Measurements from ENCODE around the gene ARID5B.

The ARID5B gene

DNA sequence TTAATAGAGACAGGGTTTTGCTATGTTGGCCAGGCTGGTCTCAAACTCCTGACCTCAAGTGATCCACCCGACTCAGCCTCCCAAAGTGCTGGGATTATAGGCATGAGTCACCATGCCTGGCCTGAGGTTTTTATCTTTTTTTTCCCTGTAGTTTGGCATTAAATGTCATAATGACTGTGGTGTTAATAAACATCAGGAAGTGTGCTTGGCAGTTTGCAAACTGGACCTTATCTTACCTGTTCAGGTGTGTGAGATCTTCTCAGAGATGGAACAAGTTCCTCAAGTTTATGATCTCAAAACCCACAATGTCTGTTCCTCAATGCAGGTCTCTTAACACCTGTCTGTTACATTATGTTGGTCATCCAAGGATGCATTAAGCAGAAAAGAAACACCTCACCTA, 80.0 kb downstream of the ARID5B start:
- no peak overlapping the region for H3K4me3 ChIP-seq (ENCODE audit: low read depth, low read length)
- TF ChIP-seq, protein P1, sequence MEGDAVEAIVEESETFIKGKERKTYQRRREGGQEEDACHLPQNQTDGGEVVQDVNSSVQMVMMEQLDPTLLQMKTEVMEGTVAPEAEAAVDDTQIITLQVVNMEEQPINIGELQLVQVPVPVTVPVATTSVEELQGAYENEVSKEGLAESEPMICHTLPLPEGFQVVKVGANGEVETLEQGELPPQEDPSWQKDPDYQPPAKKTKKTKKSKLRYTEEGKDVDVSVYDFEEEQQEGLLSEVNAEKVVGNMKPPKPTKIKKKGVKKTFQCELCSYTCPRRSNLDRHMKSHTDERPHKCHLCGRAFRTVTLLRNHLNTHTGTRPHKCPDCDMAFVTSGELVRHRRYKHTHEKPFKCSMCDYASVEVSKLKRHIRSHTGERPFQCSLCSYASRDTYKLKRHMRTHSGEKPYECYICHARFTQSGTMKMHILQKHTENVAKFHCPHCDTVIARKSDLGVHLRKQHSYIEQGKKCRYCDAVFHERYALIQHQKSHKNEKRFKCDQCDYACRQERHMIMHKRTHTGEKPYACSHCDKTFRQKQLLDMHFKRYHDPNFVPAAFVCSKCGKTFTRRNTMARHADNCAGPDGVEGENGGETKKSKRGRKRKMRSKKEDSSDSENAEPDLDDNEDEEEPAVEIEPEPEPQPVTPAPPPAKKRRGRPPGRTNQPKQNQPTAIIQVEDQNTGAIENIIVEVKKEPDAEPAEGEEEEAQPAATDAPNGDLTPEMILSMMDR (IDR thresholded peaks at IDR 0.05; ENCODE audit: borderline replicate concordance, insufficient read depth, low read depth, low read length): no peak

DNA sequence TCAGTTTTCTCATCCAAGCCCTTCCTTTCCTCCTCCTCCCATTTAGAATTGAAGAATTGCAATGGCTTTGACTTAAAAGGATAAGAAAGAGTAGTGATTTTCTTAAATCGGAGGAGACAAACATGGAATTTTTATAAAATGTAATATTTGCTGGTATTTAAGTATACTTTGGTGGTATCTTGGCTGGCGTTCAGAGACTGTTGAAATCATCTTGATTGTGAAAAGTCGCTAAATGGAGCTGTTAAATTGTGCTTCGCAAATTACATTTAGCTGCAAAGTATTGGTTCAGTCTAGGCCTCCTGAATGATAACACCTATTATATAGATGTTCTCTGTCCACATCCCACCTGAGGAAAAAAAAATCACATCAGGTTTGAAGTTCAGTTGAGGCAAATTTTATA, 81.8 kb downstream of the ARID5B start:
- H3K4me3 ChIP-seq (ENCODE audit: low read depth, low read length): no peak overlapping the region
- TF ChIP-seq, protein P1 (IDR thresholded peaks at IDR 0.05; ENCODE audit: borderline replicate concordance, insufficient read depth, low read depth, low read length): no peak

DNA sequence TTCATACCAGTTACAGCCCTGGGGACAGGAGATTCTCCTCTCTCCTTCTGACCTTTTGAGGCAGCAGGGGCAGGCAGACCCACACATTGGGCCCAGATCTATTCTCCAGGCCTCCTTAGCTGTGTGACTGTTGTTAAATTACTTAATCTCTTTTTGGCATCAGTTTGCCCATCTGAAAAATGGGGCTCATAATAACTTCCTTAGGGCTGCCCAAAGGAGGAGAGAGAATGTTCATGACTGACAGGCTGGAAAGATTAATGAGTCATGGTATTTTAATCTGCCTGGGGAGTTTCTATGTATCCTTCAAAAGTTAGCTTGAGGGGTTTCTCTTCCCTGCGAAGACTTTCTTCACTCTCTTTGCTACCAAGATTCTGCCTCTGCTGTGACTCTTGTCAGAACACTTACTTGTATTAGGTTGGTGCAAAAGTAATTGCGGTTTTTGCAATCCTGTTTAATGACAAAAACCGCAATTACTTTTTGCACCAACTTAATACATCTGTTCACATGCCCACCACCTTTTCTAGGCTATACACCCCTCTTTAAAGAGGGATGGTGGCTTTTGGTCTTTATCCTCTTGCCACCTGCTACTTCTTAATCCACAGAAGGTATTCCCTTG, 83.4 kb downstream of the ARID5B start:
- TF ChIP-seq, protein P1 (IDR thresholded peaks at IDR 0.05; ENCODE audit: borderline replicate concordance, insufficient read depth, low read depth, low read length): no peak
- no peak overlapping the region for H3K4me3 ChIP-seq (ENCODE audit: low read depth, low read length)

DNA sequence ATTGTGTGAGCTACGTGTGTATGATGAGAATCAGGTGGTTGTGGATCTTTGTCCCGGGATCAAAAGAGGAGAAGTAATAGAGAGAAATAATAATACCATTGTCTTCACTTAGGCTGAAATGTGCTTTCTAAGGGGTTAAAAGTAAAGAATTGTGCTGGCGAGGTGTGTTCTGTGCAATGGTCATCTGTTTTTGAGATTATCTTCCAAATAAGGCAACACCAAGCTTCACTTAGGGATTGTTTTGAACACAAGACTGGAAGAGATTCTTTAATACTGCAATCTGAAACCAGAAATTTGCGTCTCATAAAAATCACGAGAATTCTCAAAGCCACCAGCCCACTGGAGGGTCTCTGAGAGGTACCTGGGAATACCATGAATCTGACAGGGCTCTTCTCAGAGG, 84.2 kb downstream of the ARID5B start:
- TF ChIP-seq, protein P1 (IDR thresholded peaks at IDR 0.05; ENCODE audit: borderline replicate concordance, insufficient read depth, low read depth, low read length): no peak
- H3K4me3 ChIP-seq (ENCODE audit: low read depth, low read length): no peak overlapping the region

DNA sequence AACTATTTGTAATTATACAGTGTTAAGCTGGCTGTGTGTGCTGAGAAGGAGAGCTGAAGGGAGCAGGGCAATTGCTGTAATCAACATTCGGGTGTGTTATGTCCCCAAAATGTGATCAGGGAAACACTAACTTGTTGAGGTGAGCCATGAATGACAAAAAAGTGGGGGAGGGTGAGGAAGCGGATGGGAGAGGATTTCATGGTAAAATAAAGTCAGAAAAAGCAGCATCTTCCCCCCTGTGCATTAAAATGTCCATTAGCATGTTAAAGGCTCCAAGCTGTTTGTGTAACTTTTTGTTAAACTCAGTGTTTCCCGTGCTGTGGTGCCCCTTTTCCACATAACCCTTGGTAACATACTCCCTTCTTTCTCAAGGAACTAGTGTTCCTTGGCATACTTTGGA, 84.9 kb downstream of the ARID5B start:
- H3K4me3 ChIP-seq (ENCODE audit: low read depth, low read length): no peak overlapping the region
- TF ChIP-seq, protein P1 (IDR thresholded peaks at IDR 0.05; ENCODE audit: borderline replicate concordance, insufficient read depth, low read depth, low read length): no peak

DNA sequence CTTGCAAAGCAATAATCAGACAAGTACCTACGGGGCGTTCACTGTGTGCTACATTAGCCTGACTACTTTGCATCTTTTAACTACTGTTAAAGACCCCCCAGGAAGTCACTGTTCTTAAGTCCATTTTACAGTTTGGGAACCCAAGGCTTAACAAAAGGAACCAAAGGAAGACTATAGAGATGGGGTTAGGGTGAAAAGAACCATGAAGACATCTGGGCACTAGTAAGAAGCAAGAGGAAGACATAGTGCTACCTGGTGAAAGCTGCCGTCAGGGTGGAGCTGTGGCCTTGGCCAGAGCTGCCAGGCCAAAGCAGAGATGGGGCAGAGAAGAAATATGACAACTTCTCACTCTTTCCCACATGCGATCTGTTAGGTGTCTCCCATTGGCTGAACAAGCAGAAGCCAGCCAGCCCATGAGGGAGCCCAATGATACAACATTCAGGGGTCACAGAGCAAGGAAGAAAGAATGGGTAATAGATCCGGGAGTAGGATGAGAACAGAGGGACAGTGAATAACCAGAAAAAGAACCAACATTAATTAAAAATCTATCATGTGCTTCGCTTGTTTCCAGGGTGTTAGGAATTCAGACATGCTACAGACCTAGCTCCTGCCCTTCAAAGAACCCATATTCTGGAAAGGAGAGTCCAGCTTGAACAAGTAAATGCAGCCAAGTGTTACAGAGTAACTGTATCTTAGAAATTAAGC, 85.4 kb downstream of the ARID5B start:
- no peak overlapping the region for H3K4me3 ChIP-seq (ENCODE audit: low read depth, low read length)
- TF ChIP-seq, protein P1 (IDR thresholded peaks at IDR 0.05; ENCODE audit: borderline replicate concordance, insufficient read depth, low read depth, low read length): no peak

DNA sequence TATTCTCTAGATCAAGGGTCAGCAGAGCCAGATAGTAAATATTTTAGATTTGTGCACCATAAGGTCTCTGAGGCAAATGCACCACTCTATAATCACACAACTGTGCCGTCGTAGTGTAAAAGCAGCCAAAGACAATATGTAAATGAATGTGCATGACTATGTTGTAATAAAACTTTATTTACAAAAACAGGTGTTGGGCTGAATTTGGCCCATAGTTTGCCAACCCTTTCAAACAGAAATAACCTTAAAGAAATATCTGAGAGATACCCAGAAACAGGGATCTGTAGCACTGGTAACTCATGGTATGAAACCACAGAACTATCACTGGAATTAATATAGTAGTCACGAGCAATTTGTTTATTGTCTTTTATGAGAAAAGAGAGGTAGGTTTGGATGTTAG, 86.0 kb downstream of the ARID5B start:
- TF ChIP-seq, protein P1 (IDR thresholded peaks at IDR 0.05; ENCODE audit: borderline replicate concordance, insufficient read depth, low read depth, low read length): no peak
- H3K4me3 ChIP-seq (ENCODE audit: low read depth, low read length): no peak overlapping the region

Measured in GM12875 (cell line).